GM18517 (cell line): ENCODE results near the gene DROSHA.

Experiments
- ATAC-seq: cut with Tn5 transposase; IDR thresholded peaks from one replicate; pipeline ENCODE4 v1.9.1; 2021; ENCODE audit warnings: mild to moderate bottlenecking, moderate library complexity; ENCODE audit not compliant: unreplicated experiment

The DROSHA gene

DNA sequence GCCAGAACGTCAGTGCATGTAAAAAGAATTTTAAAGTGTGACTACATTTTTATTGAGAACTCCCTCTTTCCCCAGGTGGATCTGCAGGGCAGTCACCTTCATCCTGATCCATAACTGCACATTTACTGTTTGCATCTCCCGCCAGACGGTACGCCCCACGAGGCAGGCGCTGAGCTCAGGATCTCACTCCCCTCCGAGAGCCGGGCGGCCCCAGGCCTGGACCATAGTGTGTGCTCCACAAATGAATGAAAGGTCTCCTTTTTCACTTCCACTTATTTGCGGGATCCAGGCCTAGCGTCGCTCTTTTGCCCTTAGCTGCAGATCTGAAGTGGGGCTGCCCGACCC, 378 bp downstream of the DROSHA start:
- peak; percentile 32 for ATAC-seq

DNA sequence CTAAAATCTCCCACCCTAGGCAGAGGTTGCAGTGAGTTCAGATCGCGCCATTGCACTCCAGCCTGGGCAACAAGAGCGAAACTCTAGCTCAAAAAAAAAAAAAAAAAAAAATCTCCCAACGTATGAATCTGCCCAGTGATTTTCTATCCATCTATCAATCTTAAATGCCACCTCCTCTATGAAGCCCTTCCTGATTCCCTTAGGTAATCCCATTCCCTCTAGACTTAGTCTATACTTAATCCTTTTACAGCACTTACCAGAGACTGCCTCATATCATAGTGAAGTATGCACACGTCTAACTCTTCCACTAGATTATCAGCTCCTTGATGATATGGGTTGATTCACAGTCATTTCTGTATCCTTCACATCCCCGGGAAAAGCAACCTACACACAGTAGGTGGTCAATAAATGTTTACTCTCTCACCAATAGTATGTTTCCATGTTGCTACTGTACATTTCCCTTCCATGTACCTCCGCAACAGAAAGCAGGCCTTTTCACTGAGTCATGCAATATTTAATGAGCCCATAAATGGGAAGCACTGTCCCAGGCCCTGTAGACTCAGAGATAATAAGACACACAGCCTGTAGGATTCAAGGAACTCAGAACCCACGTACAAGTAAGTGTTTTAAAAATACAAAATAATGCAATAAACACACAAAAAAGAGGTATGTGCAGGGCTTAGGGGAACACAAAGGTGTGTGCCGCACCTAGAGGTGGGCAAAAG, 1.2 kb downstream of the DROSHA start:
- ATAC-seq = no peak

DNA sequence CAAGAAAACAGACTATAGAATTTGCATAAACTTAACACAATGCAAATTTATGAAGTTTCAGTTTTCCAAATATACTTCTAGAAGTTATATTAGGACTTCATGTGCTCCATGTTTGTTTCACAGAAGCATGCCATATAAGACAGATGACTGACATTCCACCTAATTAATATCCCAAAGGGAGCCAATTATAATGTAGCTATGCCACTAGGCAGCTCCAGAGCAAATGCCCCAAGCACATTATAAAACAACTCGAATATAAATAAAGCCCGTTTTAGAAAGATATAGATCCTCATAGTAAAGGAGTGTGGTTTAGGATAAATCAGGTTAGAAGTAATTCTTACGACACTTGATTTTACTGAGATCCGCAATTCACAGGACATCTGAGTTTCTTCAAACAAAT, 8.9 kb downstream of the DROSHA start:
- no peak for ATAC-seq

DNA sequence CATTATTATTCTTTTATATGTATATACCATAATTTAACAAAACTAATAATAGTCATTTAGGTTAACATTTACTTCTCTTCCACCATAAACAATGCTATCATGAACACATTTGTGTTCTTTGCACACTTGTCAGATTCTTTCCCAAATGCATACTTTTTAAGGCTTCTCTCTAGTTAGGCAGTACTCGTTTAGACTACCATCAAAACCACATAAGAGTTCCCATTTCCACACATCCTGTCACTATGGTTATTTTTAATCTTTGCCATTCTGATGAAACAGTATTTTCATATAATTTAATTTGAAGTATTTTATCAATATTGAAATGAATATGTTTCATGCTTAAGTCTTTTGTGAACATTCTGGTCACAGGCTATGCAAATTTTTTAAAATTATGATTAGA, 15.1 kb downstream of the DROSHA start:
- ATAC-seq = no peak

DNA sequence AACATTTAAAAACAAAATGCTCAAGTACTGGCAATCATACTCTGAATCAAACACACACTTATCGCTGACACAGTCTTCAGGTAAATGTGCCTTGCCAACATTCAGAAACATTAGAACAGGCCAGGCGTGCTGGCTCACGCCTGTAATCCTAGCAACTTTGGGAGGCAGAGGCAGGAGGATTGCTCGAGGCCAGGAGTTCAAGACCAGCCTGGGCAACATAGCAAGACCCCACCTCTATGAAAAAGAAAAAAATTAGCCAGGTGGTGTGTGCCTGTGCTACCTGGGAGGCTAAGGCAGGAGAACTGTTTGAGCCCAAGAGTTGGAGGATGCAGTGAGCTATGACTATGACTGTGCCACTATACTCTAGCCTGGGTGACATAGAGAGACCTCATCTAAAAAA, 20.6 kb downstream of the DROSHA start:
- no peak for ATAC-seq

DNA sequence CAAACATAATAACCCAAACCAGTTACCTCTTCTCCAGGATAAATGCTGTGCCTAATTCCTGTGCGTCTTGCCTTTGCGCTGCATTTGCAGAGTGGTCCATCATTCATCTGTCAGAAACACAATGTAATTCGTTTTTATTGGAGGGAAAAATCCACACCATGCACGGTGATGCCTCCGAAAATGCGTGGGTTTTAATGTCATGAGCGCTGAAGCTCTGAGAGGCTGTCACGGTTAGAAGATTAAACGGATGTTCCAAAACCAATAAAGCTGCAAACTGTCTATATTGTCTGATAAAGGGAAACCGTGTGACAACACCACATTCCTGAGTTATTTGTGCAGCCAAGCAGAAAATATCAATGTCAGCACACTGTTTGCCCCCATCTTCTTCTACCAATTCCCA, 27.4 kb downstream of the DROSHA start:
- ATAC-seq = no peak

DNA sequence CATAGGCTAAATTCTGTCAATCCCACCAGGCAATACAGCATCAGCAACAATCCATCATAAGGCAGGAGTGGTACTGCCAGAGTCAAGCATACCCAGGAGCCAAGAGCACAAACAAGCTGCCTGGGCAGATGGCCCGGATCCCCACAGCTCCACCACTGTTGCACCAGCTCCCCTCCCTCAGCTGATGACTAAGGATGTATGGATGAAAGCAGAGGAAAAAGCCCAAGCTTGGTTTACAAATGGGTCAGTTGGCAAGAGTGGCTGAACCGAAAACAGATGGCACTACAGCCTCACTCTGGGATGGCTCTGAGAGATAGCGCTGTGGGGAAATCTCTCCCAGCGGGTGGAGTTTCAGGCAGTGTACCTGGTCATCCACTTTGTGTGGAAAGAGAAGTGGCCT, 29.4 kb downstream of the DROSHA start:
- ATAC-seq = no peak

DNA sequence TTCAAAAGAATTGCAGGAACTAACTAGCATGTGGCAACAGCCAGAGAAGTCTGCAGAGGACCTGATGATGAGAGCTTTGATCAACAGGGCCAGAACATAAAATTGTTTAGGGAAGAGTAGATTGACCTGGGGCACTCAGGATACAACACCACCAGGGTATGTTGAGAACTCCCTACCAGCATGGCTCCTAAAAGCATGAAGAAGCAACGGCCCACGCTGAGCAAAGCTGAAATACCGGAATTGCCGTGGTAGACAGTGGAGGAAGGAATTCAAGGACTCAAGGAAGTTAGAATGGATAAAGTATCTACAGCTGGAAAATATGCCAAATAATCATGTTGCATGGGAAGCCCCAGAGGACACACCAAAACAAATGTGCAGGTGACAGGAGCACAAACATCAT, 31.6 kb downstream of the DROSHA start:
- no peak for ATAC-seq

DNA sequence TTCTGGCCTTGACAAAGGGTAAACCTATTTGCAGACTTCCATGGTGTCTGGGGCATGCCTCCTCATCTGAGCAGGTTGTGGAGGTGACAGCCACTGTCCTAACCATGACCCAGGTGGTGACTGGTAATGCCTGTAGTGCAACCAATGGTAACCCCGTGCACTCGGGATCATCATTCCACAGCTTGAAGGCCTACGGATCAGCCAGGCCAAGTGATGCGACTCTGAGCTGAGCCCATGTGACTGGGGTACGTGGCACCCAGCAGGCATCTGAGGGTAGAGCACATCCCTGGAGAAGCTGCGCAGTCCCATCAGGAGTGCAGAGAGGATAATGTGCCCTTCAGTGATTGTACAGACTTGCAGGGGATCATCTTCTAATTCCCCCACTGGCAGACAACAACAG, 35.0 kb downstream of the DROSHA start:
- no peak for ATAC-seq

DNA sequence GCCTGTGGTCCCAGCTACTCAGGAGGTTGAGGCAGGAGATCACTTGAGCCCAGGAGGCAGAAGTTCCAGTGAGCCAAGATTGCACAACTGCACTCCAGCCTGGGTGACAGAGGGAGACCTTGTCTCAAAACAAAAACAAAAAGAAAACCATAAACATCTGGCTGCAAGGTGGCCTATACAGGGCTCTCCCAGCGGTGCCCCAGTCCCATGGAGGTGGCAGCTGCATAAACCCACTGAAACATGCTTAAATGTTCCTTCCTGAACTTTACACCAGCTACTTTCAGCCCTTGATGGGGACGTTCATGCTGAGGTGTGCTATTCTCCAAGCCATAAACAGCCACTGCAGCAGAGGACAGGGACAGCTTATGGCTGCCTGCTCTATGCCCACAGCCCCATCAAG, 35.6 kb downstream of the DROSHA start:
- ATAC-seq = no peak

DNA sequence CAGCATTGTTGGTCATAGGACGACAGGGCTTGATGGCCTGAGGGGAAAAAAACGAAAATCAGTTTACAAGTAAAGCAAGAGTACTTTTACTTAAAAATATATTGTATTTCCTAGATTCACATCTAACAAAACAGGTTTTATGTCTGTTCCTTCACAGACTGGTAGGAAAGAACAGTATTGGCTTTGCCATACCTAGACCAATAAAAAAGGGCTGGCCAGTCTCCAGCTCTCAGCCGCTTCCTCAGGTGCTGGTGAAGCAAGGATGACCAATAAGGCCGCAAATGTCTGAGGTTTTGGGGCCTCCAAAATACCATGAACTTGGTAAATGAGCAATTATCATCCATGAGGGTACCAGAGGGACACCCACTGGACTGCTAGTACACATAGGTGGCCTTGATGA, 36.6 kb downstream of the DROSHA start:
- ATAC-seq = no peak

DNA sequence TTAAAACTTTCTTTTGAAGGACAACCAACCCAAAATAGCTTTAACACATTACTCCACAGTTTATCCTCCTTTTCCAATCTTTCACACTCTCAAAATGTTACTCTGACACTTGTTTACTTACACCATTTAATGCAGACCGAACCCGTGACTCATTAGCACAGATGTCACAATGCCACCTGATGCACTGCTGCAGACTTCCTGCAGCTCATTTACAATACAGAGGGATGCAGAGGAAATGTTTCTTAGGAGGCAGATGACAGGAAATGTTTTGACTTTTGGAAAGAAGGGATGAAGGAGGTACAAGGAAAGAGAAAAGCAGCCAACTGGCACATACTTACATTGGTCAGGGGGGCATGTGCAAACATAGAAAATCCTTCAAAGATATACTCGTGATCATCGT, 39.0 kb downstream of the DROSHA start:
- ATAC-seq = no peak

DNA sequence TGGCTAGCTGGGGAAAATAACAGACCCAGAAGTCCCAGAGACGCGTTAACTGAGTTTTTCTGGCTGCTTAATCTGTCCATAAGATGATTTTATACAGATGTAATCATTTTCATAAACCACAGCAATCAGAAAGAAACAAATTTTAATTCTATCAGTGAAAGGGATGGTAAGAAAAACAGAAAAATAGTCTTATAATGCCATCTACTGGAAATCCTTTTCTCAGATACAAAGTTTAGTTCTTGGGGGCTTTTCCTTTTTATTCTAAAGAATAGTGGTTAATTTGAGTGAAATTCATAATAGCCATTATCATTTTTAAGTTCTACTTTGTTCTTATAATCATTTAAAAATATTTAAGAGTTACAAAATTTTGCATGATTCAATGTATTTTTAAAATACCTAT, 44.4 kb downstream of the DROSHA start:
- no peak for ATAC-seq

DNA sequence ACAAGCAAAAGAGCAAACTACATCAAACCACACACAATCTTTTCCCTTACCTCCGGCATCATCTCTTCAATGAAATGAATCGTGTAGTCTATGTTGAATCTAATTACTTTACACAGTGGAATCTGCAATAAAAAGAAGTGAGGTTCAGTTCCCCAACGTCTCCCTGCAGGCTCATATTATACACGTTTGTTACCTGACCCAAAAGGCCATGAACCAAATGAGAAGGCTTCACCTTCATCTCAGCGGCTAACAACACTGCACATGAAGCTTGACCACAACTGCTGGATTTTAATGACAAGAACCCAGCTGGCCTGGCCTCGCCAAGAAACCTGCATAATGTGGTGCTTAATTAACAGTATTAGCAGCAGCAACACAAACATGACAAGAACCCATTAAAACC, 45.5 kb downstream of the DROSHA start:
- no peak for ATAC-seq

DNA sequence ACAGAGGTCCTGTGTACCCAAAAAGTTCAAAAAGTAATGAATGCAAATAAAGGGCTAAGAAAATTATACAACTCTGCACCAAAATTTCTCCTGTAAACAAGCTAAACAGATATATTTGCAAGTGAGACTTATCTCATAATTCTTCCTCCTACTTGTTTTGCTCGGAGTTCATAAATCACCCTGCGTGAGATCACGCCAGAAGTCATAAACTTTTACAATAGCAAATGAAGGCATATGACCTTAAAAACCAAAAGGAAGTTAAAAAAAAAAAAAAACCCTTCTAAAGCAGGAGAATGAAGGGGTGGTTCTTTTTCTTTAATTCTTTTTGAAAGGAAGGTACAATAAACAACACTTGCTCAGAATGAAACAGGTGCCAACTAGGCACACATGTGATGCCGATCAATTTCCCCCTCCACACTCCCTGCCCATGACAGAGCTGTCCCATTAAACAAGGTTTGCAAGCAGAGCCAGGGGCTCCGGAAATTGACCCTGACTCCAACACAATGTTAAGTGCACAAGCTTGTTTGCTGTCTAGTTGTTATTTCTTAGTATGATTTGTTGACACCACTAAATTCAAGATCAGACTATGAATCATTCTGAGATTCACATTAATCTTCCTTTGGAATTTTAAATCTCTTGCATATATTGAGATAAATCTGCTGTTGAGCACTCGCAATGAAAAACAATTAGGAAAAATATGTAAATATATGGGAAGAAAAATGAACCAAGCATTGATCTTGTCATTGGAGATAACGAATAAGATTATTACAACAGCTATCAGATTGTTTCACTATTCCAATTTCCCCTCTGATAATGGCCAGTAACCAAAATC, 46.3 kb downstream of the DROSHA start:
- no peak for ATAC-seq

DNA sequence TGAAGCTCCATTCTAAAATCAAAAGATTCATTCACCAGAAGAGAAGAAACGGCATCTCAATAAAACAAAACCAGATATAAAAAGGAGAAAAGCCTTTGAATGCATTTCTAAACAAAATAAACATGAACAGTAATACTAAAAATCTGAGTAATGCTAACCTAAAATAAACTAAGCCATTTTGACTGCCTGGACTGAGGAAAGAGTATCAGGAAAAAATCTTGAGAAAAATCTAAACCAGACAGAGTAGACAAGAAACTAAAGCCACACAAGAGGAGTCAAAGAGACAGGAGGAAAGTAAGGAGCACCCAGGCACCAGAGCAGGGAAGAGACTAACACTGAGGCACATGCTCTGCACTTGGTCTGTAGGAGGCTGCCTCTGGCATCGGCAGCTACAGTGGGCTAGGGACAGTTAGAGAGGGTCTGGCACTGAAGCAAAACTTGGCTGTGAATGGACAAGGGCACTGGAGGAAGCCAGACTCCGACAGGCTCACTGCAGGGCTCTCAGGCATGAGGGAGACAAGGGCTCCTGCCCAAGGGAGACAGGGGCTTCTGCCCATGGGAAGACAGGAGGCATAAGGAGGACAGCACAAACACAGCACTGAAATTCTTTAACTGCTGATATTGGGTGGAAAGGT, 50.2 kb downstream of the DROSHA start:
- ATAC-seq = no peak

DNA sequence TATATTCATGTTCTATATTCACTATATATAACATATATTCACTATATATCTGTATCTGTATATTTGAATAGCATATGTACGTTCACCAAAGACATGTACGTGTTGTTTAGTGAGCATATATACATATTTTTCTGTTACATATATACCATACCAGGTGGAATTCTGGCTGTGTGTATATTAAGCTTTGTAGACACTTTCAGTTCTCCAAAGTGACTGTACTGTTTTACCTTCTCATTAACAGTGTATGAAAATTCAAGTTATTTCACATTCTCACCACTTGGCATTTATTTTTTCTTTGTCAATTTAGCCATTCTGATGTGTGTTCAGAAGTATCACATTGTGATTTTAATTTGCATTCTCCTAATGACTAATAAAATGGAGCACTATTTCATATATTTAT, 52.2 kb downstream of the DROSHA start:
- ATAC-seq = no peak

DNA sequence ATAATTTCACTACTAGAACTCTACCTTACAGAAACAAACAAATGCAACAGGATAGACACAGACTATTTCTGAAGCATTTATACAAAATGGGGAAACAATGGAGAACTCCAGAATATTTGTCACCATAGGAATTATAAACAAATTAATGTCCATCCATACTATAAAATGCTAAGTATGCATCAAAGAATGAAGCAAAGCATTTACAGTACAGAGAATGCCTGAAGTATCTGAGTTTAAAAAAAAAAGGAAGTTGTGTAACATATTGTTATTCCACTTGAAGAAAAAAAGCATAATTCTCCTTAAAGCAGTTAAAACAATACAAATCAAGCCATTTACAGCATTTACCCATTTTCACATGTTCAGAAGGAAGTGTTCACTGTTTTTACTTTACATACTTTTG, 53.0 kb downstream of the DROSHA start:
- ATAC-seq = no peak

DNA sequence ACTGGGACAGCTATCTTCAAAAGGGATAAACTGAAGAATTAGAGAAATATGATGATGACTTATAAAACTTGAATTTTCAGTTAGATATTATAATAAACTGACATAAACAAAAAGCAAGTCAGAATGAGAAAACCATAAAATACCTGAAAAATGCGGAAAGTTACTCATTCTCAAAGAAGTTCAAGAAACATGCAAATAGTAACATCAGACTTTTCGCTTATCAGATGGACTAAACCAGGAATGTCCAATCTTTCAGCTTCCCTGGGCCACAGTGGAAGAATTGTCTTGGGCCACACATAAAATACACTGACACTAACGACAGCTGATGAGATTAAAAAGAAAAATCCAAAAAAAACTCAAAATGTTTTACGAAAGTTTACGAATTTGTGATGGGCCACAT, 53.9 kb downstream of the DROSHA start:
- no peak for ATAC-seq

DNA sequence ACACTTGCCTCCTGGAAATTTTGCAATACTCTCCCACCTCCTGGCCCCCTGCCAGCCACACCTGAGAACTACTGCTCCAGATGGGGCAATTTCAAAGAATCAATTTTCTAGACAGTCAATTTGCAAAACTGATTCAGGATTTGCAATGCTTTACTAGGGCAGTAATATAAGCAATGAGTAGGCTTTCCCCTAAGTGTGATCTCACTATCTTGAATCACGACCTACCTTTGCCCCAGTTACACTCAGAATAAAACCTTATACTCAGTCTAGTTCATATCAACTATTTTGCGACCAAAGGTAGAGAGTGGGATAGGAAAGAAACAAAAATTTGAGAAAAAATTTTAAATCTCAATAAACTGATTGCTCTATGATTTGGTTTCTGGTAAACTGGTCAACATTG, 54.4 kb downstream of the DROSHA start:
- no peak for ATAC-seq

DNA sequence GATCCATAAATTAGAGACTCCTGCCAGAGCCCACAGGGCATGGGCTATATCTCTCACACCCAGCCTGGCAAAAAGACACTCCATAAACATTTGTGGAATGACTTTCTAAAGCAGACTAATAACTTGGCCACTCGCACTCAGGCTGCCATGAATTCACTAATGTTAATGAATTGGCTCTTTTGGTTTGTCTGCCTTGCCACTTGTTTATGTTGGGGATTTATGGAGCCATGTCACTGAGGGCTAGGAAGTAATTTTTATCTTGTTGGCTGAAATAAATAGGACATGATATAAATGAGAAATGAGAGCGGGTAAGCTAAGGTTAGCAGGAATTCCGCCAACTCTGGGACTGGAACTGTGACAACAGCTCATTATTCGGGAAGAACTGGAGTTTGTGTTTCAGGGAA, 55.2 kb downstream of the DROSHA start:
- ATAC-seq = no peak

DNA sequence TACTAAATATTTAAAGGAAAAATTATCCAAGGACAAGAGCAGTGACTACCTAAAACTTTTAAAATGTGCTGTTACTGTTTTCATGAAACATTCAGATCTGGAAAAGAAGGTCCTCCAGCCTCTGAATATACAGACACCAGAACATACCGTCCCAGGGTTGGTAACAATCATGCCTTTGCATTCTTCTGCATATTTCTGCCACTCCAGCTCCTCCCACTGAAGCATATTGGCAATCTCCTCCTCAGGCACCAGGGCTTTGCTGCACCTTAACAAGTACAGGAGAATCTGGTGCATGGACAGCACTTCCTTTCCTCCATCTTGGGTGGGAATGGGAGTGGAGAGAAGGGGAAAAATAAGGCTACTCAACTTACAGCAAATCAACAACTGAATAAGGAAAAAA, 60.0 kb downstream of the DROSHA start:
- no peak for ATAC-seq
